GM12878 (cell line): ENCODE data around the gene FPR1. TPM values are rescaled to one million over a fixed set of nuclear protein-coding genes. Genes with fewer than 3 reads are reported as not detected.

Experiments used
- POLR2A ChIP-seq: IDR thresholded peaks from 2 replicates; pipeline ENCODE4 v1.6.1; 2011; ENCODE audit warnings: low read depth, mild to moderate bottlenecking, low read length
- SIN3A ChIP-seq: IDR thresholded peaks from 2 replicates; pipeline ENCODE4 v1.6.1; 2012; ENCODE audit warnings: low read depth, low read length, improper control_type of control experiment
- TAF1 ChIP-seq: IDR thresholded peaks from 2 replicates; pipeline ENCODE4 v1.6.1; 2011; ENCODE audit warnings: mild to moderate bottlenecking, low read depth, low read length, borderline replicate concordance
- WRNIP1 ChIP-seq: IDR thresholded peaks from 2 replicates; pipeline ENCODE4 v1.6.1; 2011; ENCODE audit warnings: low read depth, low read length, improper control_type of control experiment, borderline replicate concordance
- polyA plus RNA-seq, 11 experiments: library from polyadenylated mRNA; depleted of rRNA in 4 of 11; unstranded in 6 of 11; stranded (reverse) in 5 of 11; fragments of >200 nt; fragmentation: Nextera tagmentation in 4 of 11; fragmentation: Illumina TruSeq in 1 of 11; extraction: Ambion mirVana in 4 of 11; extraction: Trizol in 1 of 11; gene quantifications; 1 replicate in 1 of 11; 2 replicates in 10 of 11; pipeline versions ENCODE4 v1.2.1 to v1.2.3, GENCODE V29; 2011 to 2016; ENCODE audit warnings: inconsistent platforms in 2 of 11, missing spikeins in 2 of 11, low read depth in 1 of 11
- total RNA-seq, 4 experiments: library from RNA; depleted of rRNA in 3 of 4; stranded (reverse); fragments of >200 nt in 3 of 4; fragmentation: Illumina TruSeq in 1 of 4; extraction: Trizol in 1 of 4; gene quantifications; 2 replicates each; pipeline versions ENCODE4 v1.2.1 to v1.2.3, GENCODE V29; 2013 to 2021
- TF ChIP-seq, protein P1 (sequence below): IDR thresholded peaks from 2 replicates; pipeline ENCODE4 v1.6.1; 2012; ENCODE audit warnings: low read length, inconsistent platforms
- TF ChIP-seq, protein P2 (sequence below): fragments of 450-650 bp; IDR thresholded peaks from 2 replicates; pipeline ENCODE4 v1.6.1; 2016; ENCODE audit warnings: mild to moderate bottlenecking
- TF ChIP-seq, protein P3 (sequence below): fragments of 450-650 bp; IDR thresholded peaks from 2 replicates; pipeline ENCODE4 v1.6.1; 2017; ENCODE audit warnings: low read depth, mild to moderate bottlenecking, moderate library complexity
- TF ChIP-seq, protein P4 (sequence below): fragments of 450-650 bp; formaldehyde crosslinking; IDR thresholded peaks from 2 replicates; pipeline ENCODE4 v1.4.0; 2020; ENCODE audit warnings: mild to moderate bottlenecking, moderate library complexity

Gene FPR1
- total and polyA plus RNA-seq, 10 of the 15 experiments (the other 5 are each of a cell fraction or from before 2014, with no cell fraction given), result not detected

DNA sequence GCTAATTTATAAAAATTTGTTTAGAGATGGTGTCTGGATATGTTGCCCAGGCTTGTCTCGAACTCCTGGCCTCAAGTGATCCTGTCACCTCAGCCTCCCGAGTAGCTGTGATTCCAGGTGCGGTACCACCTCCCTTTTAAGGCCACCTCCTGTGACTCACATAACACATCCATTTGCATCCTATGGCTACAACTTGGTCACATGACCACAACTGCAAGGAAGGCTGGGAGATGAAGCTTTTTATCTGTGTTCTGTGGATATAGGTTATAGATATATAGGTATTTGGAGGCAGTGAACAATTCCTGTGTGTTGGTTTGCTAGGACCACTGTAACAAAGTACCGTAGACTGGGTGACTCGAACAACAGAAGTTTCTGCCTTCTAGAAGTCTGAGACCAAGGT lies 52.5 kb downstream of the FPR1 start (continued):
- TF ChIP-seq, protein P1, sequence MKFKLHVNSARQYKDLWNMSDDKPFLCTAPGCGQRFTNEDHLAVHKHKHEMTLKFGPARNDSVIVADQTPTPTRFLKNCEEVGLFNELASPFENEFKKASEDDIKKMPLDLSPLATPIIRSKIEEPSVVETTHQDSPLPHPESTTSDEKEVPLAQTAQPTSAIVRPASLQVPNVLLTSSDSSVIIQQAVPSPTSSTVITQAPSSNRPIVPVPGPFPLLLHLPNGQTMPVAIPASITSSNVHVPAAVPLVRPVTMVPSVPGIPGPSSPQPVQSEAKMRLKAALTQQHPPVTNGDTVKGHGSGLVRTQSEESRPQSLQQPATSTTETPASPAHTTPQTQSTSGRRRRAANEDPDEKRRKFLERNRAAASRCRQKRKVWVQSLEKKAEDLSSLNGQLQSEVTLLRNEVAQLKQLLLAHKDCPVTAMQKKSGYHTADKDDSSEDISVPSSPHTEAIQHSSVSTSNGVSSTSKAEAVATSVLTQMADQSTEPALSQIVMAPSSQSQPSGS, result no peak
- TF ChIP-seq, protein P2, sequence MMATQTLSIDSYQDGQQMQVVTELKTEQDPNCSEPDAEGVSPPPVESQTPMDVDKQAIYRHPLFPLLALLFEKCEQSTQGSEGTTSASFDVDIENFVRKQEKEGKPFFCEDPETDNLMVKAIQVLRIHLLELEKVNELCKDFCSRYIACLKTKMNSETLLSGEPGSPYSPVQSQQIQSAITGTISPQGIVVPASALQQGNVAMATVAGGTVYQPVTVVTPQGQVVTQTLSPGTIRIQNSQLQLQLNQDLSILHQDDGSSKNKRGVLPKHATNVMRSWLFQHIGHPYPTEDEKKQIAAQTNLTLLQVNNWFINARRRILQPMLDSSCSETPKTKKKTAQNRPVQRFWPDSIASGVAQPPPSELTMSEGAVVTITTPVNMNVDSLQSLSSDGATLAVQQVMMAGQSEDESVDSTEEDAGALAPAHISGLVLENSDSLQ, result no peak
- TF ChIP-seq POLR2A (no peak), TAF1 (no peak), SIN3A (no peak), WRNIP1 (no peak)
- TF ChIP-seq, protein P3, sequence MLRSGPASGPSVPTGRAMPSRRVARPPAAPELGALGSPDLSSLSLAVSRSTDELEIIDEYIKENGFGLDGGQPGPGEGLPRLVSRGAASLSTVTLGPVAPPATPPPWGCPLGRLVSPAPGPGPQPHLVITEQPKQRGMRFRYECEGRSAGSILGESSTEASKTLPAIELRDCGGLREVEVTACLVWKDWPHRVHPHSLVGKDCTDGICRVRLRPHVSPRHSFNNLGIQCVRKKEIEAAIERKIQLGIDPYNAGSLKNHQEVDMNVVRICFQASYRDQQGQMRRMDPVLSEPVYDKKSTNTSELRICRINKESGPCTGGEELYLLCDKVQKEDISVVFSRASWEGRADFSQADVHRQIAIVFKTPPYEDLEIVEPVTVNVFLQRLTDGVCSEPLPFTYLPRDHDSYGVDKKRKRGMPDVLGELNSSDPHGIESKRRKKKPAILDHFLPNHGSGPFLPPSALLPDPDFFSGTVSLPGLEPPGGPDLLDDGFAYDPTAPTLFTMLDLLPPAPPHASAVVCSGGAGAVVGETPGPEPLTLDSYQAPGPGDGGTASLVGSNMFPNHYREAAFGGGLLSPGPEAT, result no peak
- TF ChIP-seq, protein P4, sequence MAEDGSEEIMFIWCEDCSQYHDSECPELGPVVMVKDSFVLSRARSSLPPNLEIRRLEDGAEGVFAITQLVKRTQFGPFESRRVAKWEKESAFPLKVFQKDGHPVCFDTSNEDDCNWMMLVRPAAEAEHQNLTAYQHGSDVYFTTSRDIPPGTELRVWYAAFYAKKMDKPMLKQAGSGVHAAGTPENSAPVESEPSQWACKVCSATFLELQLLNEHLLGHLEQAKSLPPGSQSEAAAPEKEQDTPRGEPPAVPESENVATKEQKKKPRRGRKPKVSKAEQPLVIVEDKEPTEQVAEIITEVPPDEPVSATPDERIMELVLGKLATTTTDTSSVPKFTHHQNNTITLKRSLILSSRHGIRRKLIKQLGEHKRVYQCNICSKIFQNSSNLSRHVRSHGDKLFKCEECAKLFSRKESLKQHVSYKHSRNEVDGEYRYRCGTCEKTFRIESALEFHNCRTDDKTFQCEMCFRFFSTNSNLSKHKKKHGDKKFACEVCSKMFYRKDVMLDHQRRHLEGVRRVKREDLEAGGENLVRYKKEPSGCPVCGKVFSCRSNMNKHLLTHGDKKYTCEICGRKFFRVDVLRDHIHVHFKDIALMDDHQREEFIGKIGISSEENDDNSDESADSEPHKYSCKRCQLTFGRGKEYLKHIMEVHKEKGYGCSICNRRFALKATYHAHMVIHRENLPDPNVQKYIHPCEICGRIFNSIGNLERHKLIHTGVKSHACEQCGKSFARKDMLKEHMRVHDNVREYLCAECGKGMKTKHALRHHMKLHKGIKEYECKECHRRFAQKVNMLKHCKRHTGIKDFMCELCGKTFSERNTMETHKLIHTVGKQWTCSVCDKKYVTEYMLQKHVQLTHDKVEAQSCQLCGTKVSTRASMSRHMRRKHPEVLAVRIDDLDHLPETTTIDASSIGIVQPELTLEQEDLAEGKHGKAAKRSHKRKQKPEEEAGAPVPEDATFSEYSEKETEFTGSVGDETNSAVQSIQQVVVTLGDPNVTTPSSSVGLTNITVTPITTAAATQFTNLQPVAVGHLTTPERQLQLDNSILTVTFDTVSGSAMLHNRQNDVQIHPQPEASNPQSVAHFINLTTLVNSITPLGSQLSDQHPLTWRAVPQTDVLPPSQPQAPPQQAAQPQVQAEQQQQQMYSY (CRISPR knock-in tag), result no peak
